HepG2 (cell line): Measurements from ENCODE around the gene RSBN1L. TPM values are rescaled to one million over a fixed set of nuclear protein-coding genes. Genes with fewer than 3 reads are reported as not detected.

Experiments used
- ARID5B ChIP-seq: IDR thresholded peaks from 2 replicates; pipeline ENCODE4 v1.4.0; 2020; ENCODE audit warnings: mild to moderate bottlenecking, missing genetic modification reagents
- BHLHE40 ChIP-seq: IDR thresholded peaks from 2 replicates; pipeline ENCODE4 v1.6.1; 2011; ENCODE audit warnings: low read length, improper control_type of control experiment
- BORCS8-MEF2B ChIP-seq: sonication (generic); formaldehyde crosslinking; IDR thresholded peaks from 2 replicates; pipeline ENCODE4 v1.8.0; 2022; ENCODE audit warnings: mild to moderate bottlenecking, missing genetic modification reagents
- CENPBD1 ChIP-seq: sonication (generic); formaldehyde crosslinking; IDR thresholded peaks from 2 replicates; pipeline ENCODE4 v1.8.0; 2022; ENCODE audit warnings: missing genetic modification reagents, low read depth, mild to moderate bottlenecking, borderline replicate concordance
- CTCF ChIP-seq: sonication (generic); formaldehyde crosslinking; IDR thresholded peaks from 2 replicates; pipeline ENCODE4 v1.5.0; 2020; ENCODE audit warnings: mild to moderate bottlenecking, missing genetic modification reagents, moderate library complexity
- DDIT3 ChIP-seq: sonication (generic); formaldehyde crosslinking; IDR thresholded peaks from 2 replicates; pipeline ENCODE4 v1.4.0; 2020; ENCODE audit warnings: mild to moderate bottlenecking, missing genetic modification reagents
- HNRNPLL ChIP-seq: fragments of 200-400 bp; formaldehyde crosslinking; IDR thresholded peaks from 2 replicates; pipeline ENCODE4 v1.6.1; 2017; ENCODE audit warnings: mild to moderate bottlenecking, low read depth, low read length; ENCODE audit not compliant: poor library complexity, severe bottlenecking
- NCOA2 ChIP-seq: sonication (generic); formaldehyde crosslinking; IDR thresholded peaks from 2 replicates; pipeline ENCODE4 v1.8.0; 2022; ENCODE audit warnings: inconsistent platforms
- NFYC ChIP-seq: IDR thresholded peaks from 2 replicates; pipeline ENCODE4 v1.6.1; 2016; ENCODE audit warnings: missing genetic modification reagents, missing compliant biosample characterization
- POLR2G ChIP-seq: fragments of 200-400 bp; formaldehyde crosslinking; IDR thresholded peaks from 2 replicates; pipeline ENCODE4 v1.6.1; 2018; ENCODE audit warnings: mild to moderate bottlenecking, low read depth, low read length, moderate library complexity
- SMAD1 ChIP-seq: sonication (generic); formaldehyde crosslinking; IDR thresholded peaks from 2 replicates; pipeline ENCODE4 v1.4.0; 2020; ENCODE audit warnings: missing genetic modification reagents, low read depth, mild to moderate bottlenecking, borderline replicate concordance
- TCF7 ChIP-seq: sonication (generic); IDR thresholded peaks from 2 replicates; pipeline ENCODE4 v1.6.1; 2016; ENCODE audit warnings: antibody characterized with exemption, low read depth
- ZBTB10 ChIP-seq: sonication (generic); formaldehyde crosslinking; IDR thresholded peaks from 2 replicates; pipeline ENCODE4 v1.4.0; 2020; ENCODE audit warnings: missing genetic modification reagents, borderline replicate concordance
- ZNF619 ChIP-seq: sonication (generic); formaldehyde crosslinking; IDR thresholded peaks from 2 replicates; pipeline ENCODE4 v1.4.0; 2020; ENCODE audit warnings: mild to moderate bottlenecking, missing genetic modification reagents
- ZNF670 ChIP-seq: sonication (generic); formaldehyde crosslinking; IDR thresholded peaks from 2 replicates; pipeline ENCODE4 v1.8.0; 2022; ENCODE audit warnings: mild to moderate bottlenecking, missing genetic modification reagents, borderline replicate concordance
- ZNF776 ChIP-seq: sonication (generic); formaldehyde crosslinking; IDR thresholded peaks from 2 replicates; pipeline ENCODE4 v1.4.0; 2020; ENCODE audit warnings: mild to moderate bottlenecking, missing genetic modification reagents
- polyA plus RNA-seq, 8 experiments: library from polyadenylated mRNA; depleted of rRNA in 3 of 8; stranded (reverse) in 7 of 8; unstranded in 1 of 8; fragments of >200 nt; fragmentation: Illumina TruSeq in 4 of 8; extraction: Trizol in 4 of 8; gene quantifications; 2 replicates each; pipeline versions ENCODE4 v1.2.1 to v1.2.3, GENCODE V29; 2011 to 2016; ENCODE audit warnings: low read depth in 4 of 8, missing spikeins in 1 of 8, mixed read lengths in 1 of 8; ENCODE audit not compliant: insufficient read depth in 1 of 8
- total RNA-seq, 5 experiments: library from RNA; depleted of rRNA; stranded (reverse); fragments of >200 nt; fragmentation: Illumina TruSeq; extraction: Trizol; gene quantifications; 2 replicates each; pipeline ENCODE4 v1.2.3, GENCODE V29; 2016; ENCODE audit warnings: low read depth in 1 of 5
- TF ChIP-seq, protein P1 (sequence below): sonication (generic); formaldehyde crosslinking; IDR thresholded peaks from 2 replicates; pipeline ENCODE4 v1.4.0; 2020; ENCODE audit warnings: missing genetic modification reagents

The RSBN1L gene
- total and polyA plus RNA-seq, 2 of the 13 experiments (the other 11 are each of a cell fraction or from before 2014, with no cell fraction given), result 7.7 to 21.3 TPM

DNA sequence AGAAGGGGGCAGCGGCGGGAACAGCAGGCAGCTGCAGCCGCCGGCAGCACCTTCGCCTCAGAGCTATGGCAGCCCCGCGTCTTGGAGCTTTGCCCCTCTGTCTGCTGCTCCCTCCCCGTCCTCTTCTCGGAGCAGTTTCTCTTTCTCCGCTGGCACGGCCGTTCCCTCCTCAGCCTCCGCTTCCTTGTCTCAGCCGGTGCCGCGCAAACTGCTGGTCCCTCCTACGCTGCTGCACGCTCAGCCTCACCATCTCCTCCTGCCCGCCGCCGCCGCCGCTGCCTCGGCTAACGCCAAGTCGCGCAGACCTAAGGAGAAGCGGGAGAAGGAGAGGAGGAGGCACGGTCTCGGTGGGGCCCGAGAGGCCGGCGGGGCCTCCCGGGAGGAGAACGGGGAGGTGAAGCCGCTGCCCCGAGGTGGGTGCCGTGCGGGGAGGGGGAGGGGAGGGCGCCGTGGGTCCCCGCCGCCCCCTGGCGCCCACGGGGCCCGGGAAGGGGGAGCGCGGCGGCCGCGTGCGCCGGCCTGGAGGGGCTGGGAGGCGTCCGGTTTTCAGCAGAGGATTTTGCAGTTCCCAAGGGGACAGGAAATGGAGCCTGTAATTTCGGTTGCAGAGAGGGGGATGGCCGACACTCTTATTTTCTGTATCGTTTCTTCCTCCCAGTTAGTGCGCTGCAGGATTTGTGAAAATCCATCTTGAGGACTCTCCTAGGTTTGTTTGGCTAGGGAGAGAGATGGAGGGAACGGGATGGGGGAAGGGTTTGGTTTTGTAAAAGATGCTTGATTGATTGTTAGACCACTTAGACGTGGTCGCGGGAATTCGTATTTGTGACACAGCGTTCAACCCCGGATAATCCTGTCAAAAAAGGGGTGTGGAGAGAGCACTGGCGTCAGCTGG is 630 bp downstream of the RSBN1L start (continued):
- TF ChIP-seq ZBTB10 (CRISPR knock-in tag) (no peak), DDIT3 (no peak), BHLHE40 (no peak), POLR2G (no peak), TCF7 (no peak), BORCS8-MEF2B (CRISPR knock-in tag) (peak; percentile 68), NFYC (CRISPR knock-in tag) (no peak), CTCF (CRISPR knock-in tag) (no peak; the same call in 1 of the 2 replicates), ZNF776 (CRISPR knock-in tag) (no peak), CENPBD1 (CRISPR knock-in tag) (no peak), ZNF670 (no peak), NCOA2 (CRISPR knock-in tag) (no peak), HNRNPLL (peak; percentile 78), SMAD1 (no peak), ZNF619 (CRISPR knock-in tag) (no peak), ARID5B (CRISPR knock-in tag) (no peak; the same call in 1 of the 2 replicates)
- TF ChIP-seq, protein P1, sequence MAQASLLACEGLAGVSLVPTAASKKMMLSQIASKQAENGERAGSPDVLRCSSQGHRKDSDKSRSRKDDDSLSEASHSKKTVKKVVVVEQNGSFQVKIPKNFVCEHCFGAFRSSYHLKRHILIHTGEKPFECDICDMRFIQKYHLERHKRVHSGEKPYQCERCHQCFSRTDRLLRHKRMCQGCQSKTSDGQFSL, result no peak
